Measurements from ENCODE around the gene MISP. TPM values are rescaled to one million over a fixed set of nuclear protein-coding genes. Genes with fewer than 3 reads are reported as not detected.

Gene MISP
- total and polyA plus RNA-seq, 2 of the 13 experiments (the other 11 are each of a cell fraction or from before 2014, with no cell fraction given) = 0.67 to 1.3 TPM

- no peak overlapping the region for H3K27ac ChIP-seq (ENCODE audit: extremely low read length, insufficient read depth, low read length)
- 0 out of 2 replicates have a peak, but pooled peaks cover 4% of the 10 kb centered on the region for H3K9me3 ChIP-seq (ENCODE audit: low read length)
- in situ Hi-C loops (cut with HindIII; ENCODE audit: extremely low pct_ligation_motif_present, low pct_unique_long_range_greater_than_20kb) = no loop called here
- H3K27me3 ChIP-seq (ENCODE audit: control insufficient read depth in 1 of 2, insufficient read depth in 2 of 2, low read length in 2 of 2) = no peaks in the 10 kb centered on the region
- ChIA-PET CTCF (ENCODE audit: low intra/inter-chr PET ratio, low total read pairs) (no interaction called here), POLR2A (interaction anchor here (0.6 to 2.3 kb wide), 4 partner anchors 10 to 102 kb away, joined by 3 to 18 read pairs (median 3); partner anchors contain the start of genes PALM and RNF126)
- H3K36me3 ChIP-seq (replicated peaks in 1 of 2; ENCODE audit: control insufficient read depth in 1 of 2, insufficient read depth in 2 of 2, low read length in 2 of 2) = no peaks in the 10 kb centered on the region
- no peak overlapping the region for H2AFZ ChIP-seq (ENCODE audit: low read length)
- BruUV-seq (replicated peaks) = no TSS peak
- H3K79me2 ChIP-seq (ENCODE audit: insufficient read depth, low read length) = no peaks in the 10 kb centered on the region
- intact Hi-C loops (cut with micrococcal nuclease; ENCODE audit: unreplicated experiment) = no loop called here
- no peaks in the 10 kb centered on the region for H4K20me1 ChIP-seq (ENCODE audit: insufficient read depth, low read length)
- peak; percentile 39 for DNase-seq (ENCODE audit: low spot score)
- FAIRE-seq = no peak
- 2% methylated on average over 10 of the region's 54 CpGs for WGBS (ENCODE audit: low lambda C conversion rate)
- peaks cover 44% of the 10 kb centered on the region for H3K4me1 ChIP-seq (ENCODE audit: insufficient read depth, low read length)
- no peak overlapping the region for H3K9ac ChIP-seq (ENCODE audit: insufficient read depth, low read depth, low read length)
- H3K4me3 ChIP-seq (replicated peaks in 1 of 3; ENCODE audit: insufficient read depth in 1 of 3, low read depth in 2 of 3, low read length in 3 of 3) = peak overlapping the region in 2 of 3 experiments; percentile 33 to 55; a peak in 3 of 6 replicates
- ATAC-seq = peak; percentile 39
- H3K4me2 ChIP-seq (ENCODE audit: low read depth, low read length) = peak overlapping the region; percentile 59
- TF ChIP-seq SP1 (IDR thresholded peaks at IDR 0.05) = no peak
- 0 out of 2 replicates have a peak, but pooled peaks have one; percentile 35 for TF ChIP-seq SP1 (CRISPR knock-in tag; IDR thresholded peaks at IDR 0.05)
- TF ChIP-seq SAP130 (CRISPR knock-in tag; IDR thresholded peaks at IDR 0.05; ENCODE audit: low read depth) = no peak; the same call in 1 of the 2 replicates
- peak; percentile 92 for TF ChIP-seq CEBPG (CRISPR knock-in tag; IDR thresholded peaks at IDR 0.05)
- 0 out of 2 replicates have a peak, but pooled peaks have one; percentile 25 for TF ChIP-seq PAXIP1 (CRISPR knock-in tag; conservative IDR thresholded peaks at IDR 0.05)
- peak; percentile 42; the same call in 1 of the 2 replicates for TF ChIP-seq GABPB1 (CRISPR knock-in tag; IDR thresholded peaks at IDR 0.05)
- TF ChIP-seq ZNF501 (CRISPR knock-in tag; IDR thresholded peaks at IDR 0.05) = peak; percentile 51; the same call in 1 of the 2 replicates
- TF ChIP-seq BORCS8-MEF2B (CRISPR knock-in tag; IDR thresholded peaks at IDR 0.05) = peak; percentile 45; the same call in 1 of the 2 replicates
- TF ChIP-seq TARDBP (CRISPR knock-in tag; IDR thresholded peaks at IDR 0.05) = peak; percentile 51; the same call in 1 of the 2 replicates
- no peak for TF ChIP-seq ZNF18 (CRISPR knock-in tag; IDR thresholded peaks at IDR 0.05; ENCODE audit: insufficient replicate concordance)
- TF ChIP-seq TFDP2 (CRISPR knock-in tag; IDR thresholded peaks at IDR 0.05) = peak; percentile 75
- TF ChIP-seq ZNF607 (CRISPR knock-in tag; IDR thresholded peaks at IDR 0.05; ENCODE audit: borderline replicate concordance) = peak; percentile 81
- TF ChIP-seq HOMEZ (CRISPR knock-in tag; IDR thresholded peaks at IDR 0.05; ENCODE audit: low read depth) = no peak
- TF ChIP-seq ZNF770 (CRISPR knock-in tag; IDR thresholded peaks at IDR 0.05) = 0 out of 2 replicates have a peak, but pooled peaks have one; percentile 45
Measured at GRCh38 chr19:718991-719512, 31.9 kb upstream of the MISP start.

All from HepG2 (cell line).